Fibroblast of the aortic adventitia (primary cell): Measurements from ENCODE around the gene ATG3. TPM values are rescaled to one million over a fixed set of nuclear protein-coding genes. Genes with fewer than 3 reads are reported as not detected.
"Not testable (repeated sequence)": the region's sequence is repeated elsewhere in the genome, so short reads cannot be mapped to it uniquely, and the experiment has no call there.

Experiments
- DNase-seq: peaks from one replicate; pipeline ENCODE4 v3.0.0-alpha.2; 2010; ENCODE audit warnings: low read depth
- H3K4me3 ChIP-seq: 2 replicates; pipeline ENCODE4 v1.5.1; 2011; ENCODE audit warnings: low read depth, mild to moderate bottlenecking, control low read depth, low read length, moderate library complexity
- CTCF ChIP-seq: IDR thresholded peaks from 2 replicates; pipeline ENCODE4 v1.5.1; 2011; ENCODE audit warnings: mild to moderate bottlenecking, low read length, control low read depth, inconsistent platforms; ENCODE audit not compliant: insufficient read depth
- total RNA-seq: library from RNA; depleted of rRNA; stranded (reverse); fragments of >200 nt; gene quantifications from 2 replicates; pipeline ENCODE4 v1.2.3, GENCODE V29; 2012; ENCODE audit warnings: low replicate concordance

The ATG3 gene
- total RNA-seq, 1 donor, result 90.4 TPM

GRCh38 chr3:112503304-112503972, 58.3 kb downstream of the ATG3 start:
- no peak for DNase-seq
- no peak for TF ChIP-seq CTCF
- no peak overlapping the region for H3K4me3 ChIP-seq

GRCh38 chr3:112500621-112501020, 61.1 kb downstream of the ATG3 start:
- no peak for DNase-seq
- no peak overlapping the region for H3K4me3 ChIP-seq
- no peak for TF ChIP-seq CTCF

- no peak for TF ChIP-seq CTCF
- no peak for DNase-seq
- no peak within 1 kb of the TSS for H3K4me3 ChIP-seq
Measured at GRCh38 chr3:112498914-112499711, 62.6 kb downstream of the ATG3 start, which contains the start of gene BTLA. TSS of gene BTLA (minus strand) at chr3:112499472. CDS start at chr3:112499358, 114 bp downstream.

- H3K4me3 ChIP-seq, result no peak overlapping the region
- DNase-seq, result no peak
- no peak for TF ChIP-seq CTCF
Measured at GRCh38 chr3:112497897-112498548, 63.7 kb downstream of the ATG3 start.

GRCh38 chr3:112496366-112497067, 65.2 kb downstream of the ATG3 start:
- H3K4me3 ChIP-seq, result no peak overlapping the region
- no peak for TF ChIP-seq CTCF

GRCh38 chr3:112494448-112494767, 67.4 kb downstream of the ATG3 start:
- not testable (repeated sequence) for DNase-seq

More at GRCh38 chr3:112496366-112497067, 65.2 kb downstream of the ATG3 start:
- no peak for DNase-seq

More at GRCh38 chr3:112494448-112494767, 67.4 kb downstream of the ATG3 start:
- not testable (repeated sequence) for H3K4me3 ChIP-seq
